GM18519 (cell line): ENCODE measurements around the gene ODC1.

Experiments
- ATAC-seq: cut with Tn5 transposase; IDR thresholded peaks from one replicate; pipeline ENCODE4 v1.9.1; 2021; ENCODE audit warnings: mild to moderate bottlenecking, moderate library complexity; ENCODE audit not compliant: unreplicated experiment, low FRiP score

Gene ODC1

GRCh38 chr2:10405448-10405847, 42.7 kb downstream of the ODC1 start:
- ATAC-seq, result no peak

GRCh38 chr2:10404324-10405143, 43.6 kb downstream of the ODC1 start:
- no peak for ATAC-seq

- no peak for ATAC-seq
These were observed 45.4 kb downstream of the ODC1 start for GRCh38 chr2:10402653-10403215.

GRCh38 chr2:10402062-10402585, 46.0 kb downstream of the ODC1 start:
- ATAC-seq, result no peak

- no peak for ATAC-seq
These were observed 46.9 kb downstream of the ODC1 start for GRCh38 chr2:10400978-10401951.

GRCh38 chr2:10400568-10400977, 47.6 kb downstream of the ODC1 start:
- no peak for ATAC-seq

- no peak for ATAC-seq
These were observed 48.1 kb downstream of the ODC1 start for GRCh38 chr2:10400002-10400401.

GRCh38 chr2:10399358-10399757, 48.8 kb downstream of the ODC1 start:
- no peak for ATAC-seq

- no peak for ATAC-seq
These were observed 49.6 kb downstream of the ODC1 start for GRCh38 chr2:10398496-10398895.

GRCh38 chr2:10397878-10398277, 50.2 kb downstream of the ODC1 start:
- no peak for ATAC-seq

- no peak for ATAC-seq
These were observed 50.7 kb downstream of the ODC1 start for GRCh38 chr2:10397297-10397875.

GRCh38 chr2:10396464-10396863, 51.7 kb downstream of the ODC1 start:
- ATAC-seq, result no peak

- ATAC-seq, result no peak
These were observed 52.2 kb downstream of the ODC1 start for GRCh38 chr2:10395893-10396292.

- ATAC-seq, result no peak
These were observed 54.5 kb downstream of the ODC1 start for GRCh38 chr2:10393640-10393982.

- no peak for ATAC-seq
These were observed 55.0 kb downstream of the ODC1 start for GRCh38 chr2:10392951-10393639.

- no peak for ATAC-seq
These were observed 55.6 kb downstream of the ODC1 start for GRCh38 chr2:10392548-10392947.

GRCh38 chr2:10392100-10392499, 56.0 kb downstream of the ODC1 start:
- ATAC-seq, result no peak

GRCh38 chr2:10390369-10390801, 57.7 kb downstream of the ODC1 start:
- ATAC-seq, result no peak
